CD4-positive, alpha-beta T cell treated with Interleukin-2 at 100 ng/mL for 4 hours (primary cell): ENCODE results near the gene INO80B.
"Not testable (repeated sequence)": the region's sequence is repeated elsewhere in the genome, so short reads cannot be mapped to it uniquely, and the experiment has no call there.

Experiments used
- DNase-seq: peaks from one replicate; pipeline ENCODE4 v3.0.0-alpha.2; 2020; ENCODE audit warnings: low spot score

The INO80B gene

GRCh38 chr2:74454654-74455511, at the start of gene INO80B:
Gene INO80B, plus strand, starts transcription at chr2:74455087. Its CDS starts 30 bp downstream, at chr2:74455117.
- DNase-seq = peak; percentile 99

GRCh38 chr2:74406035-74406434, 48.9 kb upstream of the INO80B start:
- no peak for DNase-seq

GRCh38 chr2:74407682-74408081, 47.2 kb upstream of the INO80B start:
- DNase-seq = no peak

GRCh38 chr2:74413001-74413698, 41.7 kb upstream of the INO80B start:
- DNase-seq = no peak

GRCh38 chr2:74414441-74414840, 40.4 kb upstream of the INO80B start:
- DNase-seq = no peak

- DNase-seq = no peak
Observed at GRCh38 chr2:74414881-74415761, 39.8 kb upstream of the INO80B start.

DNA sequence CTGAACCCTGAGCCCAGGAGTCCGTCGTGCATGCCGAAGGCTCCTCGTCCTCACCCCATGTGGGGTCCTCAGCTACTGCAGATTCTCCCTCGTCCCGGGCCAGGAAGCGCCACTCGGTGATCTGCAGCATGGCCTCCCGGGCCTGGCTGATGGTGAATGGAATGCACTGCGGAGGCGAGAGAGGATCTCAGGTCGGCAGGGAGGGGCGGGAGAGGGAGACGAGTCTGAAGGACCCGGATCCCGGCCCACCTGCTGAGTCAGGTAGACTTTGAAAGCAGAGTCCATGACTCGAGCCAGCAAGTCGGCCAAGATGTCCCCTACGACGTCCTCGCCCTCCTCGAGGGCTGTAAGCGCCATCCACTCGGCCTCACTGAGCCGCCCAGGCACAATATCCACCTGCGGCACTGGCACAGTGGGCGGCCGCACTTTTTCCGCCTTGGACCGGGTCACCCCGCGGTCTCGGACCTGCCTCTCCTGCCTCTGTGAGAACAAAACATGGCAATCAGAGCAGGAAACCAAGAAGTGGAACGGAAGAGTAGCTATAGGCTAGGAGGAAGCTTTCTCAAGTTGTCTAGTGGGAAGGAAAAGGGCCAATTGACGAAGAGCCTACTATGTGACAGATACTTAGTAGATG, 39.0 kb upstream of the INO80B start:
- no peak for DNase-seq

GRCh38 chr2:74416778-74417177, 38.1 kb upstream of the INO80B start:
- DNase-seq = no peak

DNA sequence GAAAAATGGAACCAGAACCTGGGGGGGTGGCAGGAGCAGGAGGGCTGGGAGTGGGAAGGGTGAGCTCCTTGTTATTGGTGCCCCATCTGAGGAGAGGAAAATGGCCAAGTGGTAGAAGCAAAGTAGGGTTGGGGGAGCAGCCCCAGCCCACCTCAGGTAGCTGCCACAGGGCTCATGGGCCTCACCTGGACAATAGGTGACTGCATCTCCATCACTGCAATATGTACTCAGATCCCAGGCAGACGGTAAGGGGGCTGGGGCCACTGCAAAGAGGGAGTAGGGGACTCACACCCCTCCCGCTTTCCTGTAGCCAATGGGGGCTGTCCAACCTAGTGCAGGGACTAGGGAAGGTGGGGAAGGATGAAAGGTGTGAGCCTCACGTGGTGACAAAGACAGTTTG, 37.7 kb upstream of the INO80B start:
- DNase-seq = no peak

- DNase-seq = no peak
Observed at GRCh38 chr2:74417763-74418162, 37.1 kb upstream of the INO80B start.

- no peak for DNase-seq
Observed at GRCh38 chr2:74418312-74418711, 36.6 kb upstream of the INO80B start.

DNA sequence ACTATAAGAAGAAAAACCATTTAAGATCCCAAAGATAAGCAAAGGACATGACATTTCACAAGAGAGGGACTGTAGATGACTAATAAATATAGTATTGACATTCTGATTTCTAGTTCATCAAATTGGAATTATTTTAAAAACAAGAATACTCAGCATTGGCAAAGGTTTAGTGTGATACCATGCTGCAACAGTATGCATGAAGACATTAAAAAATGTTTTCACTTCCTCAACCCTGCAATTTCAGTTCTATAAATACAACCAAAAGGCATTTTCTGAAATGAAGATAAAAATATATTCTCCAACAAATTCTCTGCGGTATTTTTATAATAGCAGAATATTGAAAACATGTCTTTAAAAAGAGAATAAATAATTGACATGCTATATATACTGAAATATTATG, 35.5 kb upstream of the INO80B start:
- DNase-seq = no peak

GRCh38 chr2:74420006-74420405, 34.9 kb upstream of the INO80B start:
- no peak for DNase-seq

DNA sequence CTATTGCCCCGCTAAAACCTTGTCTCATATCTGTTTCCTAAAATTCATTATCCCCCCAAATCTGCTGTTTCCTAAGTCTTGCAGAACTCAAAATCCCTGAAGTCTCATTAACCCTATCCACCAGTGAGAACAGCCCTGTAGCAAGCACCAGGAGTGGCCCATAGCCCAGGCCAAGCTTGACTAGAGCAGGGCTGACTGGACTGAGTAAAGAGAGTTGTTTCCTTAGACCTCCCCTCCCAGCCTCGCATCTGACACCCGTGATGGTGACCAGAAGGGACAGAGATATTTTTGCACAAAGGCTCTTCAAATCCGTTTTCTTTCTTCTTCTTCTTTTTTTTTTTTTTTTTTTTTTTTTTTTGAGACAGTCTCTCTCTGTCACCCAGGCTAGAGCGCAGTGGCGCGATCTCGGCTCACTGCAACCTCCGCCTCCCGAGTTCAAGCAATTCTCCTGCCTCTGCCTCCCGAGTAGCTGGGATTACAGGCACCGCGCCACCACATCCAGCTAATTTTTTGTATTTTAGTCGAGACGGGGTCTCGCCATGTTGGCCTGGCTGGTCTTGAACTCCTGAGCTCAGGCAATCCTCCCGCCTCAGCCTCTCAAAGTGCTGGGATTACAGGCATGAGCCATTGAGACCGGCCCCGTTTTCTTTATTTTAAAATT, 34.3 kb upstream of the INO80B start:
- DNase-seq = not testable (repeated sequence)

GRCh38 chr2:74421221-74421870, 33.5 kb upstream of the INO80B start, which contains the start of the genes C2orf81 and WDR54:
Gene C2orf81, minus strand, starts transcription at chr2:74421619. Its CDS starts 59 bp downstream, at chr2:74421560.
Gene WDR54, plus strand, starts transcription at chr2:74421730. Its CDS starts 424 bp downstream, at chr2:74422154.
- peak; percentile 94 for DNase-seq

DNA sequence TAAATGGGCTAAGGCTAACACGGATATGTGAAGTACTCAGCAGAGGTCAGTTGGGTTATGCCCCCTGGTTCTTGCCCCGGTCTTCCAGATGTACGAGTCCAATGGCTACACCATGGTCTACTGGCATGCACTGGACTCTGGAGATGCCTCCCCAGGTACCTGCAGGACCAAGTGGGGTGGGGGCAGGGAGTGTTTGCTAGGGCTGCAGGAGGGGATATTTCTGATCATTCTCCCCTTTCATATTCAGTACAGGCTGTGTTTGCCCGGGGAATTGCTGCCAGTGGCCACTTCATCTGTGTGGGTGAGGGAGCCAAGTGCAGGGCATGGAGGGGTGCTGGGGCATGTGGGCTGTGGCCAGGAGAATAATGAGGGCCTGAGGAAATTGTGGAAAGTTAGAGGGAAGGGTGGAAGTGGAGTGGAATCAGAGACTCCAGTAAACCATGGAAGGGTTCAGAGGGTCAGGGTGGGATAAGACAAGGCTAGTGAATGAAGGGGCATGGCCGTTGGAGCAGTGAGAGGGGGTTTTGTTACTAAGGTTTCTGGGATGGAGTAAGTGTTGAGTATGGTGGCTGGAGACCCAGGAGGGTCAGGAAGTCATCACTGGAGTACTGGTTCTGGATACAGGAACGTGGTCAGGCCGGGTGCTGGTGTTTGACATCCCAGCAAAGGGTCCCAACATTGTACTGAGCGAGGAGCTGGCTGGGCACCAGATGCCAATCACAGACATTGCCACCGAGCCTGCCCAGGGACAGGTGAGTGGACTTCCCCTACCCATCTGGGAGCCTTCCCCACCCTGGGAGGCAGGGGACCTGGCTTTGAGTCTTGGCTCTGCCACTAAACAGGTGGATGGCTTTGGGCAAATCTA, 31.4 kb upstream of the INO80B start:
- no peak for DNase-seq

DNA sequence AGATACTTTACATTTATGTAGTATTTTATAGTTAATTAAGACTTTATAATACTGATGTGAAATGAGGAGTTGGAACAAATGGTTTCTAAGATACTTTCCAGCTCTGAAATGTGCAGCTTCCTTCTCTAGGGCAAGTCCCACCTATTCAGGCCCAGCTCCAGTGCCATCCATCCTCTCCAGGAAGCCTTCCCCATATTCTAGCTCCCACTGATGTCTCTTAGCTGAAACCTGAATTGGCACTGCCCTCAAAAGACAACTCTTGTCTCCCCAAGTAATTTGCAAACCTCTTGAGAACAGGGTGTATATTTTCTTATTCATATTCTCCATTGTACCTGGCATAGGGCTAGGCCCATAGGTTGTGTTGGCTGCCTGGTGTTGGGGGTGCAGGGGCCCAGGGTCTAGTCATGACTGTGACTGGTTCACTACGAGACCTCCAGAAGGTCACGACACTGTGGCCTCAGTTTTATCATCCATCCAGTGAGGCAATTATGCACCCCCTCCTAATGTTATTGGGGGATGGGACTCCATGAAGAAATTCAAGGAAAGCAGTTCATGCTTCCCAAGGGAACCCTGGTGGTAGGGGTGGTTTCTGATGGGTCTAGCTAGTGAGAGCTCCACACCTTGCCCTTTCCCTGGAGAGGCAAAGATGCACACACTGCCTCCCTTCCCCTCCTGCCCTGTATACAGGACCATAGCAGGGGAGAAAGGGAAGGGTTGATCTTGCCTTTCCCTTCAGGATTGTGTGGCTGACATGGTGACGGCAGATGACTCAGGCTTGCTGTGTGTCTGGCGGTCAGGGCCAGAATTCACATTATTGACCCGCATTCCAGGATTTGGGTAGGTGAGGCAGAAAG, 30.5 kb upstream of the INO80B start:
- no peak for DNase-seq

- no peak for DNase-seq
Observed at GRCh38 chr2:74424995-74425406, 29.9 kb upstream of the INO80B start.

GRCh38 chr2:74425523-74425922, 29.4 kb upstream of the INO80B start:
- no peak for DNase-seq
